HepG2 (cell line): ENCODE results near the gene CCDC177. TPM values are rescaled to one million over a fixed set of nuclear protein-coding genes. Genes with fewer than 3 reads are reported as not detected.
A peak's percentile ranks its signal among the peaks of the same experiment; 100 is the strongest.

Experiments
- DZIP1 ChIP-seq: sonication (generic); formaldehyde crosslinking; IDR thresholded peaks from 2 replicates; pipeline ENCODE4 v1.5.0; 2020; ENCODE audit warnings: mild to moderate bottlenecking, missing genetic modification reagents
- LRRFIP1 ChIP-seq: sonication (generic); formaldehyde crosslinking; conservative IDR thresholded peaks from 2 replicates; pipeline ENCODE4 v1.4.0; 2020; ENCODE audit warnings: missing genetic modification reagents
- RAD51 ChIP-seq: fragments of 450-650 bp; IDR thresholded peaks from 2 replicates; pipeline ENCODE4 v1.6.1; 2016; ENCODE audit warnings: borderline replicate concordance
- RFX1 ChIP-seq: fragments of 450-650 bp; IDR thresholded peaks from 2 replicates; pipeline ENCODE4 v1.6.1; 2017
- RXRB ChIP-seq: IDR thresholded peaks from 2 replicates; pipeline ENCODE4 v1.6.1; 2016; ENCODE audit warnings: borderline replicate concordance, missing genetic modification reagents, missing compliant biosample characterization
- SALL1 ChIP-seq: sonication (generic); formaldehyde crosslinking; IDR thresholded peaks from 2 replicates; pipeline ENCODE4 v1.8.0; 2022; ENCODE audit warnings: mild to moderate bottlenecking, missing genetic modification reagents
- SOX13 ChIP-seq, 3 experiments: fragments of 450-650 bp in 1 of 3; sonication (generic) in 1 of 3; formaldehyde crosslinking in 1 of 3; IDR thresholded peaks in 2 of 3; conservative IDR thresholded peaks in 1 of 3; 2 replicates each; pipeline versions ENCODE4 v1.5.0 to v1.6.1; 2016 to 2020; ENCODE audit warnings: antibody characterized with exemption in 1 of 3, mild to moderate bottlenecking in 1 of 3, missing compliant biosample characterization in 1 of 3, missing genetic modification reagents in 1 of 3, moderate library complexity in 1 of 3
- STAG1 ChIP-seq: sonication (generic); formaldehyde crosslinking; IDR thresholded peaks from 2 replicates; pipeline ENCODE4 v1.4.0; 2020; ENCODE audit warnings: missing genetic modification reagents
- TAF1 ChIP-seq: sonication (generic); formaldehyde crosslinking; IDR thresholded peaks from 2 replicates; pipeline ENCODE4 v1.4.0; 2020; ENCODE audit warnings: missing genetic modification reagents
- ZNF251 ChIP-seq: sonication (generic); formaldehyde crosslinking; IDR thresholded peaks from 2 replicates; pipeline ENCODE4 v1.9.0; 2021; ENCODE audit warnings: mild to moderate bottlenecking, missing genetic modification reagents
- ZNF768 ChIP-seq: sonication (generic); formaldehyde crosslinking; IDR thresholded peaks from 2 replicates; pipeline ENCODE4 v1.4.0; 2020; ENCODE audit warnings: missing genetic modification reagents
- polyA plus RNA-seq, 8 experiments: library from polyadenylated mRNA; depleted of rRNA in 3 of 8; stranded (reverse) in 7 of 8; unstranded in 1 of 8; fragments of >200 nt; fragmentation: Illumina TruSeq in 4 of 8; extraction: Trizol in 4 of 8; gene quantifications; 2 replicates each; pipeline versions ENCODE4 v1.2.1 to v1.2.3, GENCODE V29; 2011 to 2016; ENCODE audit warnings: low read depth in 4 of 8, missing spikeins in 1 of 8, mixed read lengths in 1 of 8; ENCODE audit not compliant: insufficient read depth in 1 of 8
- total RNA-seq, 5 experiments: library from RNA; depleted of rRNA; stranded (reverse); fragments of >200 nt; fragmentation: Illumina TruSeq; extraction: Trizol; gene quantifications; 2 replicates each; pipeline ENCODE4 v1.2.3, GENCODE V29; 2016; ENCODE audit warnings: low read depth in 1 of 5
- TF ChIP-seq, protein P1 (sequence below): IDR thresholded peaks from 2 replicates; pipeline ENCODE4 v1.6.1; 2016; ENCODE audit warnings: low read depth, control low read depth
- TF ChIP-seq, protein P2 (sequence below): sonication (generic); formaldehyde crosslinking; IDR thresholded peaks from 2 replicates; pipeline ENCODE4 v1.4.0; 2020; ENCODE audit warnings: mild to moderate bottlenecking, missing genetic modification reagents, borderline replicate concordance

Gene CCDC177
- total and polyA plus RNA-seq, 2 of the 13 experiments (the other 11 are each of a cell fraction or from before 2014, with no cell fraction given) = not detected

GRCh38 chr14:69611172-69612013 lies 36.7 kb upstream of the CCDC177 start, which contains the start of gene SUSD6 (continued):
- no peak for TF ChIP-seq RXRB (CRISPR knock-in tag)
- TF ChIP-seq TAF1 (CRISPR knock-in tag) = peak; percentile 17; the same call in 1 of the 2 replicates
- TF ChIP-seq ZNF768 (CRISPR knock-in tag) = no peak
- no peak for TF ChIP-seq SALL1 (CRISPR knock-in tag)
- TF ChIP-seq STAG1 = no peak
- no peak for TF ChIP-seq ZNF251
- no peak for TF ChIP-seq DZIP1 (CRISPR knock-in tag)
- no peak for TF ChIP-seq LRRFIP1 (CRISPR knock-in tag)
- TF ChIP-seq, protein P1, sequence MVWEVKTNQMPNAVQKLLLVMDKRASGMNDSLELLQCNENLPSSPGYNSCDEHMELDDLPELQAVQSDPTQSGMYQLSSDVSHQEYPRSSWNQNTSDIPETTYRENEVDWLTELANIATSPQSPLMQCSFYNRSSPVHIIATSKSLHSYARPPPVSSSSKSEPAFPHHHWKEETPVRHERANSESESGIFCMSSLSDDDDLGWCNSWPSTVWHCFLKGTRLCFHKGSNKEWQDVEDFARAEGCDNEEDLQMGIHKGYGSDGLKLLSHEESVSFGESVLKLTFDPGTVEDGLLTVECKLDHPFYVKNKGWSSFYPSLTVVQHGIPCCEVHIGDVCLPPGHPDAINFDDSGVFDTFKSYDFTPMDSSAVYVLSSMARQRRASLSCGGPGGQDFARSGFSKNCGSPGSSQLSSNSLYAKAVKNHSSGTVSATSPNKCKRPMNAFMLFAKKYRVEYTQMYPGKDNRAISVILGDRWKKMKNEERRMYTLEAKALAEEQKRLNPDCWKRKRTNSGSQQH (CRISPR knock-in tag) = no peak
- TF ChIP-seq RFX1 = no peak
- TF ChIP-seq, protein P2, sequence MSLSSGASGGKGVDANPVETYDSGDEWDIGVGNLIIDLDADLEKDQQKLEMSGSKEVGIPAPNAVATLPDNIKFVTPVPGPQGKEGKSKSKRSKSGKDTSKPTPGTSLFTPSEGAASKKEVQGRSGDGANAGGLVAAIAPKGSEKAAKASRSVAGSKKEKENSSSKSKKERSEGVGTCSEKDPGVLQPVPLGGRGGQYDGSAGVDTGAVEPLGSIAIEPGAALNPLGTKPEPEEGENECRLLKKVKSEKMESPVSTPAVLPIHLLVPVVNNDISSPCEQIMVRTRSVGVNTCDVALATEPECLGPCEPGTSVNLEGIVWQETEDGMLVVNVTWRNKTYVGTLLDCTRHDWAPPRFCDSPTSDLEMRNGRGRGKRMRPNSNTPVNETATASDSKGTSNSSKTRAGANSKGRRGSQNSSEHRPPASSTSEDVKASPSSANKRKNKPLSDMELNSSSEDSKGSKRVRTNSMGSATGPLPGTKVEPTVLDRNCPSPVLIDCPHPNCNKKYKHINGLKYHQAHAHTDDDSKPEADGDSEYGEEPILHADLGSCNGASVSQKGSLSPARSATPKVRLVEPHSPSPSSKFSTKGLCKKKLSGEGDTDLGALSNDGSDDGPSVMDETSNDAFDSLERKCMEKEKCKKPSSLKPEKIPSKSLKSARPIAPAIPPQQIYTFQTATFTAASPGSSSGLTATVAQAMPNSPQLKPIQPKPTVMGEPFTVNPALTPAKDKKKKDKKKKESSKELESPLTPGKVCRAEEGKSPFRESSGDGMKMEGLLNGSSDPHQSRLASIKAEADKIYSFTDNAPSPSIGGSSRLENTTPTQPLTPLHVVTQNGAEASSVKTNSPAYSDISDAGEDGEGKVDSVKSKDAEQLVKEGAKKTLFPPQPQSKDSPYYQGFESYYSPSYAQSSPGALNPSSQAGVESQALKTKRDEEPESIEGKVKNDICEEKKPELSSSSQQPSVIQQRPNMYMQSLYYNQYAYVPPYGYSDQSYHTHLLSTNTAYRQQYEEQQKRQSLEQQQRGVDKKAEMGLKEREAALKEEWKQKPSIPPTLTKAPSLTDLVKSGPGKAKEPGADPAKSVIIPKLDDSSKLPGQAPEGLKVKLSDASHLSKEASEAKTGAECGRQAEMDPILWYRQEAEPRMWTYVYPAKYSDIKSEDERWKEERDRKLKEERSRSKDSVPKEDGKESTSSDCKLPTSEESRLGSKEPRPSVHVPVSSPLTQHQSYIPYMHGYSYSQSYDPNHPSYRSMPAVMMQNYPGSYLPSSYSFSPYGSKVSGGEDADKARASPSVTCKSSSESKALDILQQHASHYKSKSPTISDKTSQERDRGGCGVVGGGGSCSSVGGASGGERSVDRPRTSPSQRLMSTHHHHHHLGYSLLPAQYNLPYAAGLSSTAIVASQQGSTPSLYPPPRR = no peak
- no peak for TF ChIP-seq RAD51
- TF ChIP-seq SOX13 (IDR thresholded peaks at IDR 0.05) = no peak
- no peak for TF ChIP-seq SOX13 (CRISPR knock-in tag; conservative IDR thresholded peaks at IDR 0.05 in 1 of 2, IDR thresholded peaks at IDR 0.05 in 1 of 2)
